ENCODE measurements around the gene PEDS1.
"Not testable (repeated sequence)": the region's sequence is repeated elsewhere in the genome, so short reads cannot be mapped to it uniquely, and the experiment has no call there.

Gene PEDS1

DNA sequence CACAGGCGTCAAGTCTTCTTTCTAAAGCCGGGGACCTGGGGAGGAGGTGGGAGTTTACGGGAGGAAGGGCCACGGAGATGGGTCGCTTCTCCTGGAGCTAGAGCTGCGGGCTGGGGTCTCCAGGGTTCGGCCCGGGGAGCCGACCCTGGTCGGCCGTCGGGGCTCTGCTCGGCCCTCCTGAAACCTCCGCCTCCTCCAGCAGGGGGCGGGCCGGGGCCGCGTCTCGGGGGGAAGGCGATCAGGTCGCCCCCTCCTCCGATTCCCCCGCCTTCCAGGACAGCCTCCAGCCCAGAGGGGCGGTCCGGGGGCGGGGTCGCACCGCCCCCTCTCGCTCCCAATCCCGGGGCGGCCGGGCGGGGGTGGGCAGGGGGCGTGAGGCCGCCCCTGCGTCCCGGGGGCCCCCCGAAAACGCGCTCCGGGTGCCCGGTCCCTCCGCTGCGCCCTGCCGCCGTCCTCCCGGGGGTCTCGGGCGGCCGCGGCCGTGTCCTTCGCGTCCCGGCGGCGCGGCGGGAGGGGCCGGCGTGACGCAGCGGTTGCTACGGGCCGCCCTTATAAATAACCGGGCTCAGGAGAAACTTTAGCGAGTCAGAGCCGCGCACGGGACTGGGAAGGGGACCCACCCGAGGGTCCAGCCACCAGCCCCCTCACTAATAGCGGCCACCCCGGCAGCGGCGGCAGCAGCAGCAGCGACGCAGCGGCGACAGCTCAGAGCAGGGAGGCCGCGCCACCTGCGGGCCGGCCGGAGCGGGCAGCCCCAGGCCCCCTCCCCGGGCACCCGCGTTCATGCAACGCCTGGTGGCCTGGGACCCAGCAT lies 36.9 kb upstream of the PEDS1 start, which contains the start of gene CEBPB:
Gene CEBPB, plus strand, starts transcription at position 580 of the 814 bp plus-strand sequence. Its CDS starts 204 bp downstream, at position 784.
- DNase-seq: peak; percentile 90

DNA sequence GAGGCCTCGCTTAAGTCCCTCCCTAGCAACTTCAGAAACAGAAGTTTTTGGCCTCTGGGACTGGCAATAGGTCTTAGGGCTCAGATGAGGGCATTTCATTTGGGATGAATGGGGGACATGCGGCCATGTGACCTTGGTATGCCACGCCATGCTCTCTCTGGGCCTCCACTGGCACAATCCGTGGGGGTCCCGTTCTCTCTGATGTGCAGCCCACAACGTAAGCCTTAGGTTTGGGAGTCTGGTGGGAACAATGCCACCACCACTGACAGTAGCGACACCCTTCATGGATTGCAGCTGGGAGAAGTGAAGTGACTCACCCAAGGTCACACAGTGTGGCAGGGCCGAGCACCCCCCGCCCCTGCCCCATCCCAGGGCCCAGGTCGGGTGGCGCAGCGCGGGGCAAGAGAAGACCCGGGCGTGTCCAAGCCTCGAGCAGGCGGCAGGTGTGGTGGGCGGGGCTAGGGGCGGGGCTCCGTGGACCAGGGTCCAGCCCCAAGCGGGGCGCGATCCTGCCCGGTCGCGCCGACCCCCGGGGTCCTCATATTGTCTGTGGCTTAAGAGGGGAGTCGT lies 36.2 kb upstream of the PEDS1 start:
- DNase-seq: no peak

DNA sequence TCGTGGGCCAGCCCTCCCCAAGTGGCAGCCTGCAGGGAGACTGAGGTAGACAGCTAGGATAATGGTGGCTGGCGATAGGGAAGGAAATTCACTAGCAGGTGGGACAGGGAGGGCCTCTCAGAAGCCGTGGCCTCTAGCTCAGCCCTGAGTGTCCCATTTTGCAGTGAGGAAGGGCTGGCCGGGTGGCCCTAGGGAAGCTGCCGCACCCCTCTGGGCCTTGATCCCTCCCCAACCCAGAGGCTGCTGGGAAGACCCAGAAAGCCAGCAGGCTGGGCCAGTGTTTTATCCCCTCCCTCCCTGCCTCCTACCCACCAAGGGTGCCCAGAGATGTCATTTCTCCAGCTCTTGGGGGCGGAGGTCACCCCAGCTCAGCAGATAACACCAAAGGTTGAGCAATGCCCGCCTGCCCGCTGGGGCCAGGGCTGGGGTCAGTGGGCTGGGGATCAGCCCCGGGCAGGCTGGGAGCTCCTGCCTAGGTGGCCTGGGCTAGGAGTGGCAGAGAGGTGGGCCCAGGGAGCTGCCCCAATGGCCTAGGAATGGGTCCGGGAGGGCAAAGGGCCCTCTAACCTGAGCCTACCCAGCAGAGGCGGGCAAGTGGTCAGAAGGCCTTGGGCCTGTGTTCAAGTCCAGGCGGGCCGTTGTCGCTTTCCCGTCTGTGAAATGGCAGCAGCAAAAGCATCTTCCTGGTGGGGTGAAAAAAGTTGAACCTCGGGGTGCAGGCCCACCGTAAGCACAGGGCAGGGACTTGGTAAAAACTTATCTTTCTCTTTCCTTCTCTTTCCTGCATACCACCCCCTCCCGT lies 35.6 kb upstream of the PEDS1 start:
- no peak for DNase-seq

DNA sequence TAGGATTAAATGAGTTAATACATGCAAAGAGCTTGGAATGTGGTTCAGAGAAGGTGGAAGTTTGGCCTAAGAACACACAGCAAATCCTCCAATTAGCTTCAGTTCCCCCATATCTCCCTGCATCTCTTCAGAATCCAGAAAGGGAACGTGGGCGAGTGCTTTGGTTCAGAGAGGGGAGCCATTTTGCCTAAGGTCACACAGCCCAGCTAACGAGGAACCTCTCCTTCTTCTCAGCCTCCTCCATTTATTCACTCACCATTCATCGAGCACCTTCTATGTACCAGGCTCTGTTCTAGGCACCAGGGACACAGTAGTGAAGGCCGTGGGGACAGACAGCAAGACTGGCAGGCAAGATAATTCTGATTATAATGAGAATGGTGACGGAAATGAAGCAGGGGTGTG lies 34.8 kb upstream of the PEDS1 start:
- no peak for DNase-seq

DNA sequence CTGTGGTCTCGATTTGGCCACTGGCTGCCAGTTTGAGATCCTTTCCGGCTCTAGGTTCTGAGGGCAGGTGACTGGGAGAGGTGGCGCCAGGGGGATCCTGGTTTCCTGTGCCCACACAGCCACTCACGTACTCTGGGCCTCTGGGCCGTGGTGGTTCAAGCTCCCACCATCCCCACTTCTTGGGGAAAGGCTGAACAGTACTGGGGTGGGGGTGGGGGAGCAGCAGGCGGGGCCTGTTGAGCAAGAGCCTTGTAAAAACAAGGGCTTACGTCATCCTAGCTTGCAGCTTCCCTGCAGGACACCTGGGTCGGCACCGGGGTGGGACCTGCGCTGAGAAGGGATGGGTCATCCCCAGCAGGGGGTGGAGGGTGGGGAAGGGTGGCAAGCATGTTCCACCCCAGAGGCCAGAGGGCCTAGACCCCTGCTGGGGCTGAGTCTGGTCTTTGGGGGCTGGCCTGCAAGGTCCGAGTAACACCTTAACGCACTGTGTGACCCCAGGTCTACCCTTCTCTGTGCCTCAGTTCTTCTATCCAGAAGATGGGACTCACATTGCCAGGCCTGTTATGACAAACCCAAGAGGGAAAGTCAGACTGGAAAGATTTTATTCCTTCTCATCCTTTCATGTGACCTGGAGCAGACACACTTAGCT lies 34.0 kb upstream of the PEDS1 start:
- DNase-seq: peak; percentile 43

DNA sequence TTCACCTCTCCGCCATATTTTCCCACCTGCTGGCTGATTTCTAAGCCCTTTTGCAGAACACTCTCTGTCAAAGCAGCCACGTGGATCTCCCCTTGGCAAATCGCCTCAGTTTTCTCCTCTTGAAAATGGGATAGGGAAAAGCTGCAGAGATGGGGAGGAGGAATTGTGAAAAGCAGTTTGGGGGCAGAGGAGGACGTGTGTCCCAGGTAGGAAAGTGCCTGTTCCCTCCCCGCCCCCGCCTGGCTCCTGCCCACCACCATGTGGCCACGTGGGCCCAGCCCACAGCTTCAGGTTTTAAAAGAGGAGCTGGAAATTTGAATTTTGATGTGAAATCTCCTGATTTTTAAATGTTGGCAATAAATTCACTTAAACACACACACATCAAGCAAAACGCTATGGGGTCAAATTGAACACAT lies 33.5 kb upstream of the PEDS1 start:
- DNase-seq: no peak

DNA sequence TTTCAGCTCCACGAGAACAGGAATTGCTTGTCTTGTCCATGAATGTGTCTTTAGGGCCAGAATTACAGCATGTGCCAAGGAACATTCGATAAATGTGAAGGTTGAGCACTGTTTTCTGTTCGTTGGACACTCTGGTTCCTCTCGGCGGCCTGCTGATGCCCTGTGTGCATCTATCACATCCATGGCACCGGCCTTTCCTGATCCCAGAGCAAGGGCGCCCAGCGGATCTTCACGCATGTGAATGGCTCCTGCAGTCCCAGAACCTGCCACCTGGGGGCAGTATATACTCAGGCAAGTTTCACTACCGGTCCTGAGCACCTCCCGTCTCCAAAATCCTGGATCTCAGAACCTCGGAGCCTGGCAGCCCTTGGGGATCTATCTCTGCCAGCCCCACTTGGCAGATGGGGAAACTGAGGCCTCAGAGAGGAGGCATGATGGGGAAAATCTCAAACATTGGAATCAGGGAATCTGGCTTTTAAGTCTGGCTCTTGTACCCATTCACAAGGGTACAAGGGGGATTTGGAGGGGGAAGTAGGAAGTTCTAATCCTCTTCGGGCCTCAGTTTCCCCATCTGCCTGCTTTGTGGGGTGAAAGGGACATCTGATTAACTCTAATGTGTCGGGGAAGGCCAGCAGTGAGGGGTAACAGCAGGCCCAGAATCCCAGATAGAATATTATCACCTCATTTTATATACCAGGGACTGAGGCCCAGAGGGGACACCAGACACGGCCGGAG lies 32.8 kb upstream of the PEDS1 start:
- DNase-seq: peak; percentile 77

DNA sequence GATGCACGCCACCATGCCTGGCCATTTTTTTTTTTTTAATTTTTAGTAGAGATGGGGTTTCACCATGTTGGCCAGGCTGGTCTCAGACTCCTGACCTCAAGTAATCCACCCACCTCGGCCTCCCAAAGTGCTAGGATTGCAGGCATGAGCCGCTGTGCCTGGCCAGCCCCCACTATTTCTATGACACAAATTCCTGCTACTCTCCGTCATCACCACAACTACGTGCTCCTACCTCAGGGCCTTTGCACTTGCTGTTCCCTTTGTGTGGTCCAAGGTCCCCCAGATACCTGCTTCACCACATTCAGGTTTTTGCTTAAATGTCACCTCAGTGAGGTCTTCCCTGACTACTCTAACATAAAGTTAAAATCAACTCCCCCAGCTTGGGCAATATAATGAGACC lies 31.9 kb upstream of the PEDS1 start:
- no peak for DNase-seq

DNA sequence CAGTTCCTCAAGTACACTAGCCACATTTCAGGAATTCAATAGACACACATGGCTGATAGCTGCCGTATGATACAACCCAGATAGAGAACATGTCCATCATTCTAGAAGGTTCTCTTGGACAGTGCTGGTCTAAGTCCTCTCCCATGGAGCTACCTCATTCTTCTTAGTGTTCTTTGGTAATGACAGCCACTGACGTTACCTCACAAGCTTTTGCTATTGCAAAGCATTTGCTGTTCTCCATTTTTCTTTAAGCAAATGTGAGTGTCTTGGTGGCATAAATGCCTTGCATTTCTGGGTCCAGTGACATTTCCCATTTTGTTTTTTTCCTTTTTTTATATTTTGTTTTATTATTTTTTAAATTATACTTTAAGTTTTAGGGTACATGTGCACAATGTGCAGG lies 28.8 kb upstream of the PEDS1 start:
- DNase-seq: no peak

DNA sequence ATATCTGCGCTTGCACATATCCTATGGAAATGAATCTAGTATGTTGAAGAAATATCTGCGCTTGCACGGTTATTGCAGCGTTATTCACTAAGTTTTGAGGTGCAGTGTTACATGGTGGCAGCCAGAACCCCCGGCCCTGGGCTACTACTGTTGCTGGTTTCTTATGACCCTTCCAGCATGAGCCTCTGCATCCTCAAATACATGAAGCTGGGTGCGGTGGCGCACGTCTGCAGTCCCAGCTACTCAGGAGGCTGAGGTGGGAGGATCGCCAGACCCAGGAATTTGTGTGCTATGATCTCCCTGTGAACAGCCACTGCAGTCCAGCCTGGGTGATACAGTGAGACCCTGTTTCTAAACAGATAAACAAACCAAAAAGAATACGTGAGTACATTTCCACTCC lies 27.8 kb upstream of the PEDS1 start:
- DNase-seq: no peak

DNA sequence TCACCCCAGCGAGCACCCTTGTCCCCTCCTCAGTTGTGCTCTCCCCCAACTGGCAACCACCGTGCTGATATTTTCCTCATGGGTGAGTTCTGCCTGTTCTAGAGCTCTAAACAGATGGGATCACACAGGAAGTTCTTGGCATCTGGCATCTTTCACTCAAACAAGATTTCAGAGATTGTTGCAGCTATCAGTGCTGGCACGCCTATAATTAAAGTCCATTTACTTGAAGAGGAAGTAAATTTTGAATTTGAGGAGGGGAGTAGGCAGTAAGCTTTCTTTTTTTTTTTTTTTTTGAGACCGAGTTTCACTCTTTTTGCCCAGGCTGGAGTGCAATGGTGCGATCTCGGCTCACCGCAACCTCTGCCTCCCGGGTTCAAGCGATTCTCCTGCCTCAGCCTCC lies 25.1 kb upstream of the PEDS1 start:
- DNase-seq: not testable (repeated sequence)

DNA sequence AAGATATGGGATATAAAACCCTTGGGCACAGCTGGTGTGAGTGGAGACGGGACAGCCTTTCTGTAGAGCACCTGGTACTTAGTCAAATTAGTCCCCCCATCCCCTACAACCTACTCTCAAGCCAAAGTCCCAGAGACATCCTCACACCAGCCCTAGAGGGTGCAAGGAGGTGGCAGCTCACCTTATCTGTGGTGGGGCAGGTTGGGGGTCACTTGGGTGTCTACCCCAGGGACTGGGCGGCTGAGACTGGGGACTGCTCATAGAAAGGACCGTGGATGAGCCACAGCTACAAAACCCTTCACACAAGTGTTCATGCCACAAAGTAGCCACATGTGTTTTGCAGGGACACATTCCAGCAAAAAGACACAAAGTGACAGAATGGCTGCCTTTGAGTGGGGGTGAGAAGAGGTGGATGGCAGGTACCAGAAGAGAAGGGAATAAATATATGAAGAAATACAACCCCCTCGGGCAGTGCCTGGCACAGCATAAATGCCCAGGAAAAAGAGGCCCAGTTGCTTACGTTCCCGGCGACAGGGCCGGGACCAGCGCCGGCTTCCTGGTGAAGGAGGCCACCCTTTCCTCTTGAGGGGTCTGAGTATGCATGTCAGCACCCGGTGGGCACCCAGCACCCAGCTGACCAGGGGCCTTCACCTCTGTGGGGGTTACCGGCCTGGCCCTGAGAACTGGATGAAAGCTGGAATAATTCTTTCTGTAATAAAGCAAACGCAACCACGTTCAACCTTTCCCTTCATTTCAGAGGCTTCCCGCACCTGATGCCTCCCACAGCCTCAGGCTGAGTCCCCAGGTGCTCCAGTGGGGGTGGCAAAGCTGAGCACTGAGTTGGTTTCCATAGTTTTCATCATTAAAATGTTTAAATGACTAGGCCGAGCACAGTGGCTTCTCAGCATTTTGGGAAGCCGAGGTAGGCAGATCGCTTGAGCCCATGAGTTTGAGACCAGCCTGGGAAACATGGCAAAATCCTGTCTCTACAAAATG lies 22.7 kb upstream of the PEDS1 start:
- DNase-seq: no peak

DNA sequence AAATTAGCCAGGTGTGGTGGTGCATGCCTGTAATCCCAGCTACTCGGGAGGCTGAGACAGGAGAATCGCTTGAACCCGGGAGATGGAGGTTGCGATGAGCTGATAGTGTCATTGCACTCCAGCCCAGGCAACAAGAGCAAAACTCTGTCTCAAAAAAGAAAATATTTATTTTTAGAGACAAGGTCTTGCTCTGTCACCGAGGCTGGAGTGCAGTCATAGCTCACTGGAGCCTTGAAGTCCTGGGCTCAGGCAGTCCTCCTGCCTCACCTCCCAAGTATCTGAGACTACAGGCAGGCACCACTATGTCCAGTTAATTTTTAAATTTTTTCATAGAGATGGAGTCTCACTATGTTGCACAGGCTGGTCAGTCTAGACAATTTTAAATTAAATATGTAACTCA lies 20.9 kb upstream of the PEDS1 start:
- no peak for DNase-seq

DNA sequence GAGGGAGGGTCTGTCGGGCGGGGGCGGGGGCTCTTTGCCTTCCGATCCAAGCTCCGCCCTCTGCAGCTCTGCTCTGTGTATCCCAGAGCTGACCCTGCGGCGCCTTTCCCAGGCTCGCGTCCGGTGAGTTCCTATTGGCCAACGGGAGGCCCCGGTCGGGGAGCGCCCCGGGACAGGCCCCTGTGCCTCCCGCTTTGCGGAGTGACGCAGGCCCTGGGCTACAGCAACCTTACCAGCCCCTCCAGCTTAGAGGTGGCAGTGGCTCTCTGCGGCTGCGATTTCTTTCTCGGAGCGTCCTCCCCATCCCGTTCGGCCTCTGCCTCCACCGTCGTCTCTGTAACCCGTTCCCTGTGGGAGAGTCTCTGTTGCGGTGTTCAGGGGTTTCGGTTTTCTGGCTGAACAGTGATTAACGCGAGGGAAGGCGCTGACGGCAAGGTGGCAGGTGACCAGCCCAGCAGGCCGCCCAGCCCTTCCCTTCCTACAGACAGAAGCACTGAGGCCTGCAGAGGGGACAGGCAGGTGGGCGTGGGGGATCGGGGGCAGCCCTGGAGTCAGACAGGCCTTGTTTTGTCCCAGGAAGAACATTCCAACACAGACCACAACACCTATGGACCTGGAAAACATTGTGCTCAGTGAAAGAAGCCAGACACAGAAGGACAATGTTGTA lies 19.0 kb upstream of the PEDS1 start:
- peak; percentile 53 for DNase-seq

DNA sequence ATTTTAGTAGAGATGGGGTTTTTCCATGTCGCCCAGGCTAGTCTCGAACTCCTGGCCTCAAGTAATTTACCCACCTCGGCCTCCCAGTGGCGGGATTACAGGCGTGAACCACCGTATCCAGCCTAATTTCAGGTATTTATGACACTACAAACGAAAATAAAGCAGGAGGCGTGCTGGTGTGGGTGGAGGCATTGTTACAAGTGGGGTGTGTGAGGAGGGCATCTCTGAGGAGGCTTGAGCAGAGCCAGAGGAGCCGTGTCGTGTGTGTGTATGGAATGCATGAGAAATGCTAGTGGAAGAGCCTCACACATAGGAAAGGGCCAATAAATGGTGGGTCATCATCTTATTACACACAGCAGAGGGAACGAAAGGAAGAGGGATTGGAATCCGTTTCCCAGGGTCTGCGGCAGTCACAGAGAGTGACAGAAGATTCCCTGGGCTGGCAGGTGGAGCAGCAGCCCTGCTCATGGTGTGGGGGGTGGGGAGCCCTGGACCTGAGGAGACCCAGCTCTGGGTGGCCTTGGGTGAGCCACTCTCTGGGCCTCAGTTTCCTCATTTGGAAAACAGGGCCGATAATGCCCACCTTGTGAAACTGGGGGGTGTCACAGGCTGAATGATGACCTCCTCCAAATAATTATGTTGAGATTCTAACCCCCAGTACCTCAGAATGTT lies 17.2 kb upstream of the PEDS1 start:
- DNase-seq: no peak

DNA sequence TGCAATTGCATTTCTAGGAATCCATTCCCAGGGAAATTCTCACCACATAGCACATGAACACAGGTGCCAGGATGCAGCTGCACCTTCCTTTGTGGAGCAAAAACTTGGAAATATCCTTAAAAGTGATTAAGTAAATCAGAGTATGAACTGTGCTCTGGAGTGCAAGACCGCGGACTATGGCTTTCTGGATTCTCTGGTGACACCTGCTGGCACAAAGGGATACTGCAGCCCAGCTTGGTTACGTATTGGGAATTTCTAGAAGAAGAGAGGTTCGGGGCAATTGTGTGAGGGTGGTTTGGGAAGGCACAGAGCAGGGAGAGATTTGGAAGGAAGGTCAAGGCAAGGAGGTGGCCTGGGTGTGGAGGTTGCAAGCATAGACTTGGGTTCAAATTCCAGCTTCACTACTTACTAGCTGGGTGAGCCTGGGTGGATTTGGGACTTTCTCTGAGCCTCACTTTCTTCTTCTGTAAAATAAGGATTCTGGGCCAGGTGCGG lies 15.9 kb upstream of the PEDS1 start:
- peak; percentile 76 for DNase-seq

DNA sequence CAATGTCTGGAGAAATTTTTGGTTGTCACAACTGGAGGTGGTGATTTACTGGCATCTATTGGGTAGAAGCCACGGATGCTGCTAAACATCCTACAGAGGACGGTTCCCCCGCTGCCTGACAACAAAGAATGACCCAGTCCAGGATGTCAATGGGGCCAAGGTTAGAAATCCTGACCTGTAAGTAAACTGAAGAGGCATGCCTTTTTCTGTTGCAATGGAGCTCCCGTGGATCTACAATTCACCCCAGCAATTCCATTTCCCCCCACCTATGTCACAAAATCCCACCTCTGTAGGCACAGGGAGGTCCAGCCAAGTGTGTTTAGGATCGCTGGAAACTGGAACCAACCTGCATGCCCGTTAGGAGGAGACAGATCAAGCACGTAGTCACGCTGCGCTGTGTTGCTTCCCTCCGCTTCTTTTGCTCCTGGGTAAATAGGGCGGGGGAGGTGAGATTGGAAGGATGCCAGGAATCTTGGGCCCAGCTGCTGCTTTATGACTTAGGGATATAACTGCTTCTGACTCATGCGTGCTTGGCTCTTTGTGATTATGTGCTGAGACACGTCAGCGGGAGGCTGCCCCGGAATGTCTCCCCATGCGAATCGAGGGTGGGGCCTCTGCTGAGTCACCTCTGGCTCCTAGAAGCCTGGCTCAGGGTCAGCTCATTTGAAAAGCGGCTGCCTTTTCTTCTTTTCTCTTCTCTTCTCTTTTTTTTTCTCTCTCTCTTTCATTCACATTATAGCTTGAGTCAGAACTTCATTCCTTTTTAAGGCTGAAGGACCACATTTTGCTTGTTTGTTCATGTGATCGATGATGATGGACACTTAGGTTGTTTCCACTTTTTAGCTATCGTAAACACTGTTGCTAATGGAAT lies 12.4 kb upstream of the PEDS1 start:
- peak; percentile 100 for DNase-seq

DNA sequence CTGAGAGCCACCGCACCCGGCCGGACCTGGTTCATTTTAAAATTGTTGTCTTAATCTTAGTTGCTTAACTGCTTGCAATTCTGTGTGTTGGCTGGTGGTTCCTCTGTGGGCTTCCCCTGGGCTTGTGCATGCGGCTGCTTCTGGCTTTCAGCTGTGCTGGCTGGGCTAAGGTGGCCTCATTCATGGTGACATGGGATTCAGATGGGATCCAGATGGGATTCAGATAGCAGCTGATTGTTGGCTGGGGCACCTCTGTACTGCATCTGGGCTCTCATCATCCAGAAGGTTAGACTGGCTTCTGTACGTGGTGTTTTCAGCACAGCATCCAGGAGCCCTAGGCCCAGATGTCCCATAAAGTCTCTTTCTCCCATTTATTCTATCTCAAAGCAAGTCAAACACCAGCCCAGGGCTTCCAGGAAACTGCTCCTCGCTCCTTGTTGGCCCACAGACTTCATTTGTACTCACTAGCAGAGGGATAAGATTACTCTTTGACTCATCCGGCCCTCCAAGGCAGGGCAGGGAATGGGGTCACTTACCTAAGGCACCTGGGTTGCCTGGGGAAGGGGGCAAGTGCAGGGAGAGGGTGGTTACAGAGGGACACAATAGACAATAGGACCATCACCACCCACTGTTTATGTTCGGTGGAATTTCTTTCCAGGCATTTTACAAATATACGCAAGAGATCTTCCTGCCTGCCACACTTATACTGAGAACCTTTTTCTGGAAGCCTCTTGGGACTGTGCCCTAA lies 10.2 kb upstream of the PEDS1 start:
- peak; percentile 49 for DNase-seq

All from fibroblast of upper back skin (primary cell).